GM12873 (cell line): ENCODE measurements around the gene NAGS.

Experiments
- TF ChIP-seq, protein P1 (sequence below): IDR thresholded peaks from 2 replicates; pipeline ENCODE4 v1.5.1; 2012; ENCODE audit warnings: low read depth, mild to moderate bottlenecking, moderate library complexity, low read length, control low read depth; ENCODE audit not compliant: insufficient read depth; ENCODE audit errors: missing control alignments

The NAGS gene

DNA sequence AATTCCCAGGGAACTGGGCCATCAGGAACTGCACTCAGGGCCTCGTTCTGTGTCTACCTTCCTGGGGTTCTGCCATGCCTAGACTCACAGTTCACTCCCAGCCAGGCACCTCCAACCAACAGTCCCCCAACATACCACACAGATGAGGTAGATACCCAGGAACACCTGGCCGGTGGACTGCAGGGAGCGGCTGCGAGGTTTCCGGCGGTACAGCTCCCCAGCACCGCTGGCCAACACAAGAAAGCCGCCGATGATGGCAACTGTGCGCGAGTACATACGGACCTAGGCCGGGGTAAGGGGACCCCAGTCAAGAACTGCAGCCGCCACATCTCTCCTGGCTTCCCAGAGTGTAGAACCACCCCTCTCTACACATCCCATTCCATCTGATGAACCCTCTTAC, 8.5 kb downstream of the NAGS start:
- TF ChIP-seq, protein P1, sequence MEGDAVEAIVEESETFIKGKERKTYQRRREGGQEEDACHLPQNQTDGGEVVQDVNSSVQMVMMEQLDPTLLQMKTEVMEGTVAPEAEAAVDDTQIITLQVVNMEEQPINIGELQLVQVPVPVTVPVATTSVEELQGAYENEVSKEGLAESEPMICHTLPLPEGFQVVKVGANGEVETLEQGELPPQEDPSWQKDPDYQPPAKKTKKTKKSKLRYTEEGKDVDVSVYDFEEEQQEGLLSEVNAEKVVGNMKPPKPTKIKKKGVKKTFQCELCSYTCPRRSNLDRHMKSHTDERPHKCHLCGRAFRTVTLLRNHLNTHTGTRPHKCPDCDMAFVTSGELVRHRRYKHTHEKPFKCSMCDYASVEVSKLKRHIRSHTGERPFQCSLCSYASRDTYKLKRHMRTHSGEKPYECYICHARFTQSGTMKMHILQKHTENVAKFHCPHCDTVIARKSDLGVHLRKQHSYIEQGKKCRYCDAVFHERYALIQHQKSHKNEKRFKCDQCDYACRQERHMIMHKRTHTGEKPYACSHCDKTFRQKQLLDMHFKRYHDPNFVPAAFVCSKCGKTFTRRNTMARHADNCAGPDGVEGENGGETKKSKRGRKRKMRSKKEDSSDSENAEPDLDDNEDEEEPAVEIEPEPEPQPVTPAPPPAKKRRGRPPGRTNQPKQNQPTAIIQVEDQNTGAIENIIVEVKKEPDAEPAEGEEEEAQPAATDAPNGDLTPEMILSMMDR, result no peak

DNA sequence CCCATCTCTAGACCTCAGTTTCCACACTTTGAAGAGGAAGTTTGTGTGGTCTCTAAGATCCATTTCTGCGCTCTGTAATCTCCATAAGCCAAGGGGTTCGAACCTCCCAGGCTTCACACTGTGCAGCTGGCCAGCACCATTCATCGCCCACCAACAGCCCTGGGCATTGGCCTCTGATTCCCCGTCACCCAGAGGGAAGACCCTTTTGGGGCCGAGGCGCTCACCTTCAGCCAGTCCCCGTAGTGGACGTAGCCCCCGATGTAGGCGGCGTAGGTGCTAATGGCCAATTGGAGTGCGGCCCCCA, 9.7 kb downstream of the NAGS start:
- TF ChIP-seq, protein P1, result no peak

DNA sequence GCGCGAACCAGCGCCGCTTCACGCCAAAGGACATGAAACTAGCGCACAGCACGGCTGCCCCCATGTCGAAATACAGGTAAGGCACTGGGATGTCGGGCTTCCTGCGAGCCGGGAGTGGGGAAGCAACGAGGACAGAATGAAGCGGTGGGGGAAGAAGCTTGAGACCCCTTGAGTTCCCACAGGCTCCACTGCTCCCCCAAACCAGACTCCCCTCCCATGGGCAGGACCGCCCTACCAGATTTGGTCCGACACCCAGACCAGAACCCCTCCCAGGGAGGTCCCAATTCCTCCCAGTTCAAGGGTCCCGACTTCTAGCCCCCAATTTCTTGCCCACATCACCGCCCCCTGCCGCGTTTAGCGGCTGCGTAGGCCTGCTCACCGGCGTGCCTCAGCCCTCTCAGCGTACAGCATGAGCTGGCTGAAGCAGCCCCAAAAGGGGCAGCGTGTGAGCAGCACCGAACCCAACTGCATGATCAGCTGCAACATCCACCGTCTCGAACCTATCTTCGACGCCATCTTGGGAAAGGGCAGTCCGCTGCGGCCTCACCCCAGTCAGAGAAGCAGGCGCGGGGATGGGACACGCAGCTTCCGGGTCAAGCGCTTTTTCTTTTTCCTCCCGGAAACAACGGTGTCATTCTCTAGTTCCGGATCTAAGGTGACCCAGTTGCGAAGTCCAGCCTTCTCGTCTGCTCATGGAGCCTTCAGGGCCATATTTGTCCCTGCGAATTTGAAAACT, 10.2 kb downstream of the NAGS start, which contains the start of gene TMEM101:
Gene TMEM101 (minus strand): TSS at position 527 of the 736 bp plus-strand sequence. CDS start 11 bp downstream, at position 516.
- TF ChIP-seq, protein P1, result no peak

DNA sequence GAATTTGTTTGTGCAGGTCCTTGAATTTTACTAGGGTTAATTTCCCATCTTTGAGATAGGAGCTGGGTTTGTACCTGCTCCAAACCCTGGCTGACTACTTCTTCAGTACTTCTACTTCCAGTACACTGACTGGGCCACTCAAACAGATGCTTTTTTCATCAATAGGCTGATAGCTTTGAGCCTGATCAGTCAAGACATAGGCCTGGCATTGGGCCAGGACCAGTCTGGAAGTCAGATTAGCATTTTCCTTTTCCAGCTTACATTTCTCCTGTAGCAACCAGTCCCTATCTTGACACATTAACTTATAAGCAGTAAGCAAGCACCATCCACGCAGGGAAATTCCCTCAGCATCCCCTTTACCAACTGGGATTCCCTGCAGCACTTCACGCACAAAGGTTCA, 17.8 kb downstream of the NAGS start:
- TF ChIP-seq, protein P1, result no peak

DNA sequence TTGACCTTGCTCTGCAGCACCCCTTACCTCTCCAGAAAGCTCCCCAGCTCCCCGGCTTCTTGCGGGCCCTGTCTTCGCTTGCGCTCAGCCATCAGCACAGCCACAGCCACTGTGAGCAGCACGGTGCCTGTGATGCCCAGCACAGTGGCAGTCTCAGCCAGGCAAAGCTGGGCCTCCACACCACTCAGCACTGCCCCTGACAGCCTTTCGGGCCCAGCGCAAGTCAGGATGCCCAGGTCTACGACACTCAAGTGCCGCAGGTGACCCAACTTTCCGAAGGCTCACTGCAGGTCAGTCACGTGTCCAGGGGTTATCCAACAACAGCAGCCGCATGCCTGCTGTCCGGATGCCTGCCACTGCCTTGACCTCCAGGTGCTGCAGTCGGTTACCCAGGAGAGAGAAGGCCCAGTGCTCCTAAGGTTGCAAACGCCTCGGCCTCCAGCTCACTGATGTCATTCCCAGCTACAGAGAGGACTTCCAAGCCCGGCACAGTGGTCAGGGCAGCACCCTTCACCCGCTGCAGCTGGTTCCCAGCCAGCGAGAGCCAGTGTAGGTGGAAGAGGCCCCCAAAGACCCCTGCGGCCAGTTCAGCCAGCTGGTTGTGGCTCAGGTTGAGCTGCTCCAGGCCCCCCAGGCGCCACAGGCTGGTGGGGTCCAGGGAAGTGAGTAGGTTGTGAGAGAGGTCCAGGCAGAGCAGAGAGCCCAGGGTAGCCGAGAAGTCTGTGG, 19.3 kb downstream of the NAGS start:
- TF ChIP-seq, protein P1, result no peak

DNA sequence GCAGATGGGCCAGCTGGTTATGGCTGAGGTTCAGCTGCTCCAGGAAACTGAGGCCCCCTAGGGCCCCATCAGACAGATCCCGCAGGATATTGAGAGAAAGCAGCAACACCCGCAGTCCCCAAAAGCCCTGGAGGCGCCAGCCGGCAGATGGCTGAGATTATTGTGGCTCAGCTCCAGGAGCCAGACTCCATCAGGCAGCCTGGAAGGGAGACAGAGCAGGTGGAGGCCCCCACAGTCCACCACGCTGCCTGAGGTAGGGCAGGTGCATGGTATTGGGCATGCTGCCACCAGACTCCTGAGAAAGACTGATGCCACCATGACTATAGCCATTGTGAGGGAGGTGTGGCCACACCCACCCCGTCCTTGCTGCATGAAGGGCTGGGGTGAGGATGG, 19.8 kb downstream of the NAGS start:
- TF ChIP-seq, protein P1, result no peak

DNA sequence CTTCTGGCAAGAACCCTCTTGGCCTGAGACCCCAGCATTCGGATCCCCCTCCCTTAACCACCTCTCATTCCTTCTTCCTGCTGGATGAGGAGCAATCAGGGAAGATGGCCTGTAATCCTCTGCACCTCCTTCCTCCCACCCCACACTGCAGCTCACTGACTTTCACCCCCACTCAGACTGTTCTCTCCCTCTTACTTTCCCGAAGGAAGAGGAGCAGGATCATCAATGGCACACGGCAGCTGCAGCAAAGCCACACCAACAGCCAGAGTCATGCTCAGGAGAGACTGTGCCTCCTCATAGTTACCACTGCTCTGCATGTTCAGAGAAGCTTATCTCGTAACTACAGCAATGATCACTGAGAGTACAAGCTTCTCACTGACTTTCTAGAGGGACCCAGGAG, 20.4 kb downstream of the NAGS start:
- TF ChIP-seq, protein P1, result no peak
